ENCODE measurements around the gene PDIA5.

PDIA5 gene

DNA sequence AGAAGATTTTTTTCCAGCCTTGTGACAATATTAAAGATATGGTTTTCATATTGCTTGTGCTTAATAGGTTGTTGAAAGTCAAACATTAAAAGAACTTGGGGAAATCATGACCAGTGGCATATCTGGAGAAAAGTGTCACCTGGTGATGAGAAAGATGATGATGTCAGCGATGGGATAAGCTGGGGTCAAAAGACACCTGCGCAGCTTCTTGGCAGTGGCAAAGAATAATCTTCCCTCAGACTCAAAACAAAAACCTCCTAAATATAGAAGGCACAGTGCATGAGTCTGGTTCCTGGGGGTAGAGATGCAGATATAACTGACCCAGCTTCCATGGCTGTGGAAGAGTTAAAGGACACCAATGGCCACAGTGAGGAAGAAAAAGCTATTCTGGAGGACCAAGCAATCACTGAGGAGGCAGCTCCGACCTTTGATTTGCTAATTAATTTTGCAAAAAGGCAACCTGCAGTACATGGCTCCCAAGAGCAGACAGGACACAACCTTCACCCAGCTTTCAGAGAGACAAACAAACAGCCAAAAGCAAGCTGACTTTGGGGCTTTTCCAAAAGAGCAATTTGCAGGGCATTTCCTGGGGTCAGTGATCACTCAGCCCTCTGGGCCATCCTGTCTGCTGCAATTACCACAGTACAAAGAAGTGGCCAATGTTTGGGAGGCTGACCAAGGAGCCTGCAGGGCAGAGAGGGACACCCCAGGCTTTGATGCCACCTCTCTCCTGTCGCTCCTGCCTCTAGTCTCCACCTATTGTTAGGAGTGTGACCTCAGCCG is 21.7 kb upstream of the PDIA5 start:
- no peak for DNase-seq

DNA sequence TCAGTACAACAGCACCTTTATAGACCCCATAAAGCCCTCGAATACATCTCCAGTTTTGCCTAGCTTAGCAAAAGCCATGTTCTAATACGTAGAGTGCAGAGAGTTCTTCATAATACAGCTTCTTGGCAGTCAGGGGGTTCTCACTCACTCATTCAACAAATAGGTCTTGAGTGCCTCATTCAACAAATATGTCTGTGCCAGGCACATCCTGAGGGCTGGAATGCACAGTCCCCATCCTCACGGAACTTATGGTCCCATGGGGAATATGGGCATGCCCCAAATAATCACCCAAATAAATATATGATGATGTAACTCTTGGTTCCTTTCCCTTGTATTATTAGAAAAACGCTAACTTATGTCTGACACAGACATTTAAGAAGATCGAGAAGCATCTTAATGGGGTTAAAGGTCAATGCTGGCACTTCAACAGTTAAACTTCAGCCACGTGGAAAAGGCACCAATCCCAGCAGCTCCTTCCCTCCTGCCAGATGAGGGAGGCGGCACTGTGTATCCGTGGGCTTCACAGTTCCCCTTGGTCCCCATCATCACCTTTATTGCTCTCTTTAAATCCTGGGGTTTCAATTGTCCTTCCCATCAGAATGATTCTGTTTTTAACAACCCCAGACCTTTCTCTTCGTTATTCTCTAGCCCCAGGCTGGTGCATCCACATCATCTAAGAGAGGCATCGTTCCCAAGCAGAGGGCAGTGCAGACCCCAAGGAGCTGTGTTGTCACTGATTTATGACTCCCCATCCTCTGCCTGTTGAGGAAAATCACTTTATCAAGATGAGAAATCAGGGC is 20.4 kb upstream of the PDIA5 start:
- DNase-seq: no peak

DNA sequence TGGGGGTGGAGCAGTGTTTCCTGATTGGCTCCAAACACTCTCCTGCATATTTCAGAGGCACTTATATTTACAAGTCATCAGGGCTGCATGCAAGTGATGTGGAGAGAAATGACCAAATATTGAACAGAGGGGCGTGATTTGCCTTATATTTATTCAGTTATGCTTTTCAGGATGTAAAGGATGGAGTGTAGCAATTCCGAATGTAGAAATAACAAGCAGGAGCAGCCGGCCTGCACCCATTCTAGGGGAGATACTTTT is 19.8 kb upstream of the PDIA5 start:
- DNase-seq: no peak

DNA sequence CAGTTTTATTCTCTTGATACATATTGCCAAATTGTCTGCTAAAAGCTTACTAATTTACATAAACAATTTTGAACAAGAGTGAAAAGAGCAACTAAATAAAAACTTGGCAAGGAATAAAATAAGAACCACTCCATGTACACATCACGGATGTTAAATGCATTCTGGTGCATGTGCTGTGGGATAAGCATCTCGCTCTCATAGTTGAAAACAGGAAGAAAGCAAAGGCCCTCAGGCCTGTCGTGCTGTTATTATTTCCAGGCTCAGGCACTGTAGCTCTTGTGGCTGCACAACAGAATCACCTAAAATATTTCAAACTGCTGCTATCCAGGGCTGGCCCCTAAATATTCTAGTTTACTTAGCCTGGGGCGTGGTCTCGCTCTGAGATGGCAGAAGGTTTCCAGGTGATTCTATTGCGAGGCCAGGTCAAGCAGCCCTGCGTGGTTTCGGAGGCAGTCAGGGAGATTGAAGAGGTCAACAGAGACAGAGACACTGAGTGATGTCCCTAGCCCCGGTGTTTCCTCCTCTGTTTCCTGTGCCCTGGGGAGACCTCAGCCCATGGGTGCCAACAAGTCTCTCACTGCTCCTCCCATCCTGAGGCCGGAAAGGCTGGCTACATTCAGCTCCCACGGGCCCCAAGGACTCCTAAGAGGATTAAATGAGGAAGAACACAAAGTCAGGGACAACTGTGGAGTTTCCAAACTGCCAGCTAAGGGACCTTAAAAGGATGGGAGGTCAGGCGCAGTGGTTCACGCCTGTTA is 18.2 kb upstream of the PDIA5 start:
- no peak for DNase-seq

DNA sequence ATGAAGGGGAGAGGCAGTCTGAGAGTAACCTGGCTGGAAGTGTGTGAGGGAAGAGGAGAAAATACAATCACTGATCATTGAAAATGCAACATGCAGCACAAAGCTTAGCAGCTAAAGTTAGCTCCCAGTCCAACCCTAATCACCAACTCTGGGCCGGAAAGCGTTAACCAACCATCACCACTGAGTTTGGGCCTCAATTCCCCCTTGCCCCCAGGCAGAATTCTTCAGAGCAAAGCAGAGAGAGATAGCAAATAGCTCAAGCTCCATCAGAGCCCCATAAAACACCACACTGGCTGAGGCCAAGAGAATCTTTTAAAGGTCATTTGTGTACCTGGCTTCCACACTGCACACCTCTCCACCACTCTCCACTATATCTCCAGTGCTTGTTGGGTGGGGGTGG is 16.2 kb upstream of the PDIA5 start:
- DNase-seq: no peak

DNA sequence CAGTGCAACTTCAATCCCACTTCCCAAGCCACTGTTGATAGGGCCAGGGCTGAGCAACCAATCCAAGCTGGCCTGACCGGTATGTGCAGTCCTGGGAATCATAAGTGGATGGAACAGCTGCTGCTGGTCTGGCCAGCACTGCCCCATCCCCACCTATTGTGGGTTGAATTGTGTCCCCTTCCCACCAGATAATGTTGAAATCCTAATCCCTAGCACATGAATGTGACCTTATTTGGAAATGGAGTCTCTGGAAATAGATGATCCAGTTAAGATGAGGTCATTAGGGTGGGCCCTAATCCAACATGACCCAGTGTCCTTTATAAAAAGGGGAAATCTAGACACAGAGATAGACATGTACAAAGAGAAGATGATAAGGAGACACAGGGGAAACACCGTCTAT is 13.7 kb upstream of the PDIA5 start:
- no peak for DNase-seq

DNA sequence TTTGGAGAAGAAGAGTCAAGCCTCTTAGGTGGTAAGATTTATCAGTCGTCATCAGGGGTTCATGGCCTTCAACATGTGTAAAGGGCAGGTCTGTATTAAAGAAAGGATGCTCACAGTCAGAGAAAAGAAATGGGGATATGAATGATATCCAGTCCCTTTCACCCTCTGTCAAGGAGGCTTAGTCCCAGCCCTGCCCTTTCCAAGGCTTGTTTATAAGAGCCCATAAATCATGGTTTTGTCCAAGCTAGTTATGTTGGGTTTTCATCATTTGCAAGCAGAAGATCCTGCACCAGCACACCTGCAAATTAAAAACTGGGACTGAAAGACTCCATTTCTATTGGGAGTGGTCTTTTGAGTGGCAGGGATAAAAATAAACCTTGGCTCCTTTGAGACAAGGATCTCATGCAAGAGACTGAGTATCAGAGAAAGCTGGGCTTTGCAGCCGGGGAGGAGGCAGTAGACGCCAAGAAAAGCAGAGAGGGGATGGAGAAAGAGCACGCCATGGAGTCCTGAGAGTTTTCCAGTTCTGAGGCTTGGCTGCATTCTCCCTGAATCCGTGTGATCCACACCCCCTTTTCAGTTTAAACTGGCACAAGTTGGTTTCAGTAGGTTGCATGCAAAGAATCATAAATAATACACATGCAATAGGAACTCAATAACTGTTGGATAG is 12.6 kb upstream of the PDIA5 start:
- DNase-seq: no peak

DNA sequence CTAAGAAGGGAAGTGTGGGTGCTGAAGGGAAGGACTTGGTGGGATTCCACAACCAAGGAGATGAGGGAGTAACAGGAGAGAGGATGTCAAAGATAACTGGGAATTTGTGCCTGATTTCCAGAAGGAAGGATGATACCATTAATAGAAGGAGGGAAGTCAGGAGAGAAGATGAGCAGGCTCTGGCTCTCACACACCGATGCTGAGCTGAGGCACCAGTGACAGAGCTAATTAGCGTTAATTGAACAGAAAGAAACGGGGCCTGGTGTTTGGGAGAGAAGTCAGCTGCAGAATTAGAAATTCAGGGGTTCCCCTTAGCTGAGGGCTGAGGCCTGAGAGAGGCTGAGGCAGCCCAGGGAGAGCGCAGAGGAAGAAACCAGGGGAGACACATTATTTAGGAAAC is 11.9 kb upstream of the PDIA5 start:
- DNase-seq: no peak

DNA sequence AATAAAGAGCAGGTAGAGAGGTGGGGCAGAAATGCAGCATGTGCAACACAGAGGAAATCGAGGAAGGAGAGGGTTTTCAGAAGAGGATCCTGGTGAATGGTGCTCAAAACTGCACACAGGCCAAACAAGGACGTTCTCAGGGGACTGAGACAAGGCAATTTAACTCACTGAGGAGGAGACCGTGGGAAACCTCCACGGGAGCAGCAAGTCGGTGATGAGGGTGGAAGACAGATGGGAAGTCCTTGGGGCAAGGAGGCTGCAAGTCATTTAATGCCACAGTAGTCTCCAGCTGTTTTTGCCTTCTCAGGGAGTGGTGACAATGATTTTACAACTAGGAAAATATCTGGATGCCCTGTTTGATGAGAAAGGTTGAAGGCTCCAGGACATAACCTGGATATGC is 11.5 kb upstream of the PDIA5 start:
- no peak for DNase-seq

DNA sequence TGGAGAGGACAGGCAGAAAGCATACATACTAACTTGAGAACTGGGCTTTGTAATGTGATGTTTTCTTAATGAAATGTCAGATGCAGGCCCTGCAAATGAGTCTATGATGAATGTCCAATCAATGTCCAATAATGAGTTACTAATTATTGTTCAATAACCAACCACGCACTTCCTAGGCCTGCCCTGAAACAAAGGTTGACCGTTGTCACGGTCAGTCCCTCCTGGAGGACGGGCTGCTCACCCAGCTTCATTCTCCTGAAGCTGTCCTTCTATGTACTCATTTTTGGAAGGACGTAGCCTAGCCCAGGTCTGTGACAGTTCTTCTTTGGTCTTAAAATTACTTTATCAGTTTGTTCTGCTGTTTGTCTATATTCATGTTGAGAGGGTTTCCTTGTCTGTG is 8.3 kb upstream of the PDIA5 start:
- DNase-seq: no peak

DNA sequence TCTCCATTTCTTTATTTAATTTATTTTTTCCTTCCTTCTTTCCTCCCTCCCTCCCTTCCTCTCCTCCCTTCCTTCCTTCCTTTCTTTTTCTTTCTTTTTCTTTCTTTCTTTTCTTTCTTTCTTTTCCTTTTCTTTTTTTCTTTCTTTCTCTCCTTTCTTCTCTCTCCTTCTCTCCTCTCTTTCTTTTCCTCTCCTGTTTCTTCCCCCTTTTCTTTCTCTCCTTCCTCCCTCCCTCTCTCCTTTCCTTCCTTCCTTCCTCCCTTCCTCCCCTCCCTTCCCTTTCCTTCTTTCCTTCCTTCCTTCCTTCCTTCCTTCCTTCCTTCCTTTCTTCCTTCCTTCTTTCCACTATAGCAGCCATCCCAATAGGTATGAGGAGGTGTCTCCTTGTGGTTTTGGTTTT is 6.8 kb upstream of the PDIA5 start:
- no peak for DNase-seq

DNA sequence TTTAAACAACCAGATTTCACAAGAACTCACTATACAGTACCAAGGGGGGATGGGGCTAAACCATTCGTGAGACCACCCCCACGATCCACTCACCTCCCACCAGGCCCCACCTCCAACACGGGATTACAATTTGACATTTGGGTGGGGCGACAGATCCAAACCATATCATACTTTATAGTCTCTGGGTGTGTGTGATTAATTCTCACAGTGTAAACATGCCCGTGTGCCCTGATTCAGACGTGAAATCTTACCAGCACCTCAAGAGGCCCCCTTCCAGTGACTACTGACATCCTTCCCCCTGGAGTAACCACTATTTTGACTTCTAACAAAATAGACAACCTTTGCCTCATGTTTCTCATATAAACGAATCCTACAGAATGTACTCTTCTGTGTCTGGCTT is 5.0 kb upstream of the PDIA5 start:
- DNase-seq: no peak

DNA sequence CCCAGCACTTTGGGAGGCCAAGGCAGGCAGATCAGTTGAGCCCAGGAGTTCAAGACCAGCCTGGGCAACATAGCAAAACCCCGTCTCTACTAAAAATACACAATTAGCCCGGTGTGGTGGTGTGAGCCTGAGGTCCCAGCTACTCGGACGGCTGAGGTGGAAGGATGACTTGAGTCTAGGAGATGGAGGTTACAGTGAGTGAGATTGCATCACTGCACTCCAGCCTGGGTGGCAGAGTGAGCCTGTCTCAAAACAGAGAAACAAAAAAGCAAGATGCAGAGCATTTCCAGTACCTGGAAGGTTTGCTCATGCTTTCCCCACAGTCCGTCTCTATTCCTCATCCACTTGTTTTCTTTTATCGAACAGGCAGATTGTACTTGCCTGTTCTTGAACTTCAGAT is 3.8 kb upstream of the PDIA5 start:
- no peak for DNase-seq

DNA sequence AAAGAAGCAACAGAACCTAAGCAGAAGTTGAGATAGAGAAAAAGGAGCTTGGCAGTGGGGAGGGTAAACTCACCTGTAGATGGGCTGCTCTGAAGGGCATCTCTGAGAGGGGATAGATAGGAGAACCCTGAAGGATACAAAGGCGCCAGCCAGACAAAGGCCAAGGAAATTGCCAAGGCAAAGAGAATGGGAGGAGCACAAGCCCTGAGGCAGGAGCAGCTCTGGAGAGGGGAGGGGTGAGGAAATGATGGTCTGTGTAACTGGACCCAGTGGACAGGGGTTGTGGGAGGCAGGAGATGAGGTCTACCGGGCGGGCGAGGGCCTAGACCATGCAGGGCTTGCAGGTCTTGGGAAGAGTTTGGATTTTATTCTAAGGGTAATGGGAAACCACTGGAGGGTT is 2.3 kb upstream of the PDIA5 start:
- DNase-seq: no peak

DNA sequence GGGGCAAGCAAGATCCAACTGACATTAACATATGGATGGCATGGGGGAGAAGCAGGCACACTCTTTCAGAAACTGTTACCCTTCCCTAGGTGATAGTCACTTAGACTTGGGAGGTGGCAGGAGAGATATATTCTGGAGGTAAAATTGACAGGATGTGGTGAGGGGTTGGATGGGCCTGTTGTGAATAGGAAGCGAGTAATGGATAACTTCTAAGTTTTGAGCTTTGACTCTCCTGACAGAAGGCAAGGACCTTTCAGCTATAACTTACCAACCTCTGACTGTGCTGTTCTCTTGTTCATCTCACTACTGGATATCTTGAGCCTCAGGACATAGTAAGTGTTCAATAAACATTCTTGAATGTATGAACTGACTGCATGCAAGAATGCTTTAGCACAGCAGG is 1.9 kb upstream of the PDIA5 start:
- DNase-seq: no peak

DNA sequence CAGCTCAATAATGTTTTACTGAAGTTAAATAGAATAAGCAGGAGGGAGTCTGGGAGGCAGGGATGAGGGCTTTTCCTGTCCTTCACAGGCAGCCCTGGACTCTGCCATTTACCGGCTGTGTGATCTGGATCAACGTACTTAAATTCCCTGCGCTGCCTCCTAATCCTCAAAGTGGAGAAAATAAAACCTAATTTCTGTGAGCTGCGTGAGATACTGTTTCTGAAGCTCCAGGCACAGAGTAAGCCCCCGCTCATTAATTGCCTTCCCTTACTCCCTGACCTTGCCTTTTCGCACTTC is 278 bp upstream of the PDIA5 start:
- DNase-seq: no peak

DNA sequence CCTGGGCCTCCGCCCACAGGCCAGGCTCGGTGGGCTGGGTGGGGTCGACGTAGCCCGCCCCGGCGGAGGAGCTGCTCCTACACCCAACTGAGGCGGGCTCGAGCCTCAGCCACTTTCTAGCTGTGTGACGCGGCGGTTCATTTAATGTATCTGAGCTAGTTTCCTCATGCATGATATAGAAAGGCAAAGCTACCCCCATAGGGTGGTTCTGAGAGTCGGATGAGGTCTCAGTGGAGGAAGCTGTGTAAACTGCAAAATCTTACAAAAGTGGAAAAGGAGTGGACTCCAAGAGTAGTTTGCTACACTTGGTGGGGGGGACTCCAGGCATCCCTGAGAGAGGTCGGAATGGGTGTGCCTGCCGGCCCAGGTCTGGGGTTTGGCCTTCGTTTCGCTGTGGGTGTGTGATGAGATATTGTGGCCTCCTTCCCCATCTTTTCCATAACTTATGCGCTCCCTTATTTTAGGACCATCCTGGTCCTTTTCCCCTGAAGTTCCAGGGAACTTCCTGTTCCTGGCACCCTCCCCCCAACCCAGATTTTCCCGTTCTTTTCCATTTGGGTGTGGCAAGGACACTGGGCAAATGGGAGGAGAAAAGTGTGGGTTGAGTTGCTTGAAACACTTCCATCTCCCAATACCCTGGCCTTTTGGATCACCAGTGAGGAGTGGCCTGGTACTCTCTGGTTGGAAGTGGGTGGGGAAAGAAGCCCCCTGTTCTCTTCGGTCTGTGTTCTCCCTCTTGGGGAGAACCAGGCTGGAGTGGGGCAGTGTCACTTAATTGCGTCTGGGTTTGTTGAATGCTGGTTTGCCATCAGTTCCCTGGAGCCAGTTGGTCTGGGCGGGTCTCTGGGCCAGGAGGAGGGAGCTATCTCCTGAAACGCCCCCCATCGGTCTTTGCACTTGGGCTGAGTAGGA is 1.1 kb downstream of the PDIA5 start:
- peak; percentile 23 for DNase-seq

DNA sequence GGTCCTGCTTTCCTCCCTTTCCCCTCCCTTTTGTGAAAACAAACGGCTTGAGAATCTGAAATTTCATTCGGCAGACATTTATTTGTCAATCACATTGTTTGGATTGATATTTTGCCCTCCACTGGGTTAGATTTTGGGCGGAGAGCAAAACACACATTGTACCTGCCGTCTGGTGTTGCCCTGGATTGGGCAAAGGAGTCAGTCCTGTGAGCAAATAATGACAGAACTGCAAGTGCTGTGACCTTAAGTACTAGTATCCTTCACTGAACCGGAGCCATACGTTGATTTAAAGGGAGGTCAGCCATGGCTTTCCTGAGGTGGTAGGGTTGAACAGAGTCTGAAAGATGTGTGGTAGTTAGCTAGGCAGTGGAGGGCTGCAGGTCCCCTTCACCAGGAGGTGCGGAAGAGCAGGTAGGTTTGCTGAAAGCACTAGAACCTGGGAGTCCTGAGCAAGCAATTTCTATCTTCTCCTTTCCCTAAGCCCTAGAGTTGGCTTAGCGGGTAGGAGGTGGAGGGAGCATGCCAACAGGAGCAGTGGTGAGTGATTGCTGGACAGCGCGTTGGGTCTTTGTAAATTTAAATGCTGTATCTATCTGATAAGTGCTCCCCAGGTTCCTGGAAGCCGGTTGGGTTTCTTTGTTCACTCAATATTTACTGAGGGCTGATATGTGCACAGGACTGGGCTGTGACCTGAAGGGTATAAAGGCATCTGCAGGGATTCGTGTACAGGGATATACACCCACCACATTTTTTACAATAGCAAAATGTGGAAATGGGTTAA is 2.0 kb downstream of the PDIA5 start:
- no peak for DNase-seq

DNA sequence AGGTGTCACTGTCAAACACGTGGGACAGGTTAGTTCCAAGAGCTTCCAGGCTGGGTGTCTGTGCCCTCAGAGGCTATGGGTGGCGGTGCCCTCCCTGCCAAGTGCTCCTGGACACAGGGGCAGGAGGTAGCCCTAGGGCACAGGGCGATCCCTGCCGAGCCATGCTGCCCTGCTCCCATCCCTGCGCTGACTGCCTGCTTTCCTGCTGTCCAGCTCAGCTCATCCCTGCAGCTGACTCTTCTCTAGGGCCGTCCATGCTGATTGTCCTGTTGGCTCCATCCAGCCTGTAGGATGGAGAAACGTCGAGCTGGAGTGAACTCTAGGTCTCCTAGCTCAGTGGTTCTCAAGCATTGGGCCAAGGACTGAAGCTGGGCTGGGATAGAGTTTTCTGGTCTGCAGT is 3.7 kb downstream of the PDIA5 start:
- no peak for DNase-seq

DNA sequence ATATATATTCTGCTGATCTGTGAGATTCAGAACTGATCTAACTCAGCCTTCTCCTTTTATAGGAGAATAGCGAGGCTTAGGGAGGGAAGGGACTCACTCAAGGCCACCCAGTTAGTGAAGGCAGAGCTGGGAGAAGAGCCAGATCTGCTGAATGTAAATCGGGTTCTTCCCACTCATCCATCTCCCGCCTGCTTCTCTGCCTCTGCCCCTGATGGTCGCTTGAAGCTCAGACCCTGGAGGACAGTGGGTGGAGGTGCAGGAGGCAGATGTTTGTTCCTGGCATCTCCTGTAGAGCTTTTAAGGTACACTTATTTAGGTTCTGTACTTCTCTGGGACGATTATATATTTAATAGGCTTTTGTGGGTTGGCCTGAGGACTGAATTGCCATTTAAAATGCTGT is 4.3 kb downstream of the PDIA5 start:
- peak; percentile 77 for DNase-seq

DNA sequence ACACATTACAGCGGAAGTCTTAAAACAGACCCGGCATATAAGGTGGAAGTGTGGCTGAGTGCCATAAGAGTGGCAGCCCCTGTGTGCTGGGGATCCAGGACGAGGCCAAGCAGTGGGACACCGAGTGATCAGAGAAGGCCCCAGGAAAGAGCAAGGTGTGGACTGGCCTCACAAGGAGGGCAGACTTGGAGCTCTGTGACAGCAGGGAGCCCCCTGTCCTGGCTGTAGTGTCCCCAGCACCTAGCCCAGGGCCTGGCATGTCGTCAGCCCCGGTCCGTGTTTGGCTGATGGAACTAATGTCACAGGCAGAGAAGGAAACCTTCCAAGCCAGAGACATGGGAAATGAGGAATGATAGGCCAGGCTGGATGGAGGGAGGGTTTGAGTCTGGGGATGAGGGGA is 4.8 kb downstream of the PDIA5 start:
- DNase-seq: no peak

DNA sequence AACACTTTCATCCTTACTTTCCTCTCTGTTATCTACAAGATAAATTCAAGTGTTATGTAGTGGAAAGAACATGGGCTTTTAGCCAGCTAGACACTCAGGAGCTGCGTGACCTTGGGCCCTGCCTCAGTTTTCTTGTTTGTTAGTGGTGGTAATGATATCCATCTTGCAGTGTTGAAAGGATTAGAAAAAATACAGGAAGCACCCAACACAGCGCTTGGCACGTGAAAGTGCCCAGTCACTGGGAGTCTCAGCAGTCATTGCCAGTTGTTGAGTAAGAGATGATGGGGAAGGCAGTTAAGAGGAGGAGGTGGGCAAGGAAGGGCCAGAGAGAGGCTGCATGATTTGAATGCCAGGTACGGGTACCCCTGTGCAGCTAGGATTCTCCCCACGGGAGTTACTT is 5.3 kb downstream of the PDIA5 start:
- no peak for DNase-seq
